Measurements from ENCODE around the gene GSK3A.

GSK3A gene

DNA sequence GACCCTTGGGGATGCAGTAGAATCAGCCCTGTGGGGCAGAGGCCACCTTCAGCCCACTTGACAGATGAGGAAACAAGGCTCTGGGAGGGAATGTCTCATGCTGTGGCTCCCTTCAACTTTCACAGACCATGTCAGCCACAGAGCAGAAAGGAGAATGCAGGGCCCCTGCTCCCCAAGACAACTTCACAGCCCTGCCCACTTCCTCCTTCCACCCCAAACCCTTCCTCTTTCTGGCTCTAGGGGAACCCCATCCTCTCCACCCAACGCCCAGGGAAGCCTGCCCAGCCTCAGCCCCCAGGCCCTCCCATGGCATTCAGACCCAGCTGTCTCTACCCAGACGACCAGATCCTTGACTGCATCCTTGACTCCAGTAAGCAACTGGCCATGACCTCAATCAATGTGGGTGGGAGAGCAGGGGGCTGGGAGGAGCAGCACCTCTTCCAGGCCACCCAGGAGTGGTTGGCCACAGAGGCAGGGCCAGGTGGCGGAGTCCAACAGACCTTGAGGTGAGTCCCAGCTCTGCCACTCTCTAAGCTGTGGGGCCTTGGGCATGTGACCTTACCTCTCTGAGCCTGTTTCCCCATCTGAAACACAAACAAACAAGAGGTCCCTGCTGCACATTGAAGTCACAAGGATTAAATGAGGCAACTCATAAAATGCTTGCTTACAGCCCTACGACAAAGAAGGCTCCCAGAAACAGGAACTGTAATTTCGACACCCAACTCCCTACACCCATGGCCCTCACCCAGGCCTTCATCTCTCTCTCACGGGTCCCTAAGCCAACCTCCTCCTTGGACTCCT, 40.7 kb downstream of the GSK3A start:
- no peak for DNase-seq (ENCODE audit: extremely low read depth in 1 of 2, low read depth in 1 of 2)

DNA sequence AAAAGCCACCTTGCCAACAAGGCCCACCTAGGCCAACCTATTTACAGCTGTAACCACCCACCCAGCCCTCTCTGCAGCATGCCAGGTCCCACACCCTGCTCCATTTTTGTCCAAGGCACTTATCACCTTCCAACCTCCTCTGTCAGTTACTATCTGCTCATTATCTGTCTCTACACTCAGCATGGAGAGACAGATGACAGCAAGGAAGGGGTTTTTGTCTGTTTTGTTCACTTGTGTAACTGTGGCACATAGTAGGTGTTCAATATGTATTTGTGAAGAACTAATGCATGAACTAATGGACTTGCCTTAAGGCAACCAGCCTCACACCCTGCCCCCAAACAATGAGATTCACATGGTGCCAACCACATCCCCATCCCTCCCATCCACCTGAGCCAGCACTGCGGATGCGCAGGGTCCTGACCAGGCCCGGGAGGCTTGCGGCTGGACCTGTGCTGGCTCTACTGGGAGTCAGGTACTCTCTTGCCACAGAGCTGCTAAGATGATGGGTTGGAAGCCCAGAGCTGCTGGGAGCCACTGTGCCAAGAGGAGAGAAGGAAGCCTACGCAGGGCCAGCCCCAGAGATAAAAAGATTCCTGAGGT, 42.2 kb downstream of the GSK3A start:
- no peak for DNase-seq (ENCODE audit: extremely low read depth in 1 of 2, low read depth in 1 of 2)

GRCh38 chr19:42199440-42200115, 42.8 kb downstream of the GSK3A start:
- DNase-seq (ENCODE audit: extremely low read depth in 1 of 2, low read depth in 1 of 2) = no peak

DNA sequence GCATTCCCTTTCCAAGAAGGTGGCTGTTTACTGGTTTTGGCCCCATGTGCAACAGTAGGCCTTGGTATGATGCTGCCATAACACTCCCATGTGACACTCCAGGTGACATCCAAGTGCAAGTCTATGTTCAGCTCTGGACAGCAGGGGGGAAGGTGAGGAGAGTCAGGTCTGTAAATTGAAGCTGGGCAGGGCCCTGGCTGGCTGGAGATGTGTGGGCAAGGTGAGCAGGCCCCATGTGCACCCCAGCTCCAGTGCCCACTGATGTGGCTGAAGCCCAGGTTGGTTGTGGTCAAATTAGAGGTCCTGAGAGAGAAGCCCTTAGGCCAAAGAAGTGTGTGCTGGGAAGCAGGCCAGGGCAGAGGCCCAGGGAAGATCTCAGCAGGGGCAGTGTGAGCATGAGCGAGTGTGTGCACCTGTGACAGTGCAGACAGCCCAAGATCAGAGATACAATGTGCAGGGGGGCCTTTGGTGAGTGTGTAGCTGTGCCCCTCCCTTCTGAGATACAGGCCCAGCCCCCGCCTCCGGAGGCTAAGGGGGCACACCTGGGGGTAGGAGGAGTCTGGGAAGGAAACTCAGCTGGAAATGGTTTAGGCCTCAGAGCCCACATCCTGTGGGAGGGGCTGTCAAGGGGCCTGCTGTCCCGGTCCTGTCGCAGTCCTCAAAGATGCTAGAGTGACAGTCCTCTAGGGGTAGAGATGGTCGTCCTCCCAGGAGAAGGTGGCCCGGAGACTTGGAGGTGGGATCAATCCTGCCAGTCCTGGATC, 43.5 kb downstream of the GSK3A start:
- DNase-seq (ENCODE audit: extremely low read depth in 1 of 2, low read depth in 1 of 2) = peak in 1 of 2 donors; percentile 53

DNA sequence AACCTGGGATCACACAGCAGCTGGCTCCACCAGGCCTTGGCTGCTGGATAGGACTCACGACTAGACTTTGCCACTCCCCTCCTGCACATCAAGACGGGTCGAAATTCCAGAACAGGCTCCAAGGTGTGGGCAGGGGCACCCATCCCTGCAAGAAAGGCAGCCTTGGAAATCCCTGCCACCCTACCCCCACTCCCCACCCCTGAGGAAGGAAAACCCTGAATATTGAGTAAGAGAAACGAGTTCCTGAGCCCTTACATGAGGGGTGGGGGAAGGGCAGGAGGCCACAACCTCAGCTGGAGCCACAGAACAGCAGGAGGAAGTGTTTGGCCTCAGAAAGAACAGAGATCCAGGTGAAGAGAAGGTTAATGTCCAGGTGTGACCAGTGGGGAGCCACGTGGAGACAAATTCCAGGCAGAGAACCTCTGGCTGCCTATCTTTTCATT, 45.0 kb downstream of the GSK3A start:
- DNase-seq (ENCODE audit: extremely low read depth in 1 of 2, low read depth in 1 of 2) = no peak

GRCh38 chr19:42196011-42197001, 46.1 kb downstream of the GSK3A start:
- no peak for DNase-seq (ENCODE audit: extremely low read depth in 1 of 2, low read depth in 1 of 2)

DNA sequence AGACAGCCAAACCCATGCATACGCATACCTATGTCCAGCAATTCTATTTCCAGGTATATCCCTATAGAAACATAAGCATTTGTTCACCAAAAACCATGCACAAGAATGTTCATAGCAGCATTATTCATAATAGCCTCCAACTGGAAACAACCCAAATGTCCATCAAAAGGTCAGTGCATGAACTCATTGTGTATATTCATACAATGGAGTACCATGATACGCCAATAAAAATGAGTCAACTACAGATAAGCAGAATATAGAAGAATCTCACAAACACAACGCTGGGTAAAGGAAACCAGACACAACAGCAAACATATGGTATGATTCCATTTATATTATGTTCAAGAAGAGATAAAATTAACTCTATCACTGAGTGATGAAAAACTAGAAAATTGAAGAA, 48.7 kb downstream of the GSK3A start:
- DNase-seq (ENCODE audit: extremely low read depth in 1 of 2, low read depth in 1 of 2) = no peak

- no peak for DNase-seq (ENCODE audit: extremely low read depth in 1 of 2, low read depth in 1 of 2)
Measured at GRCh38 chr19:42193294-42193693, 49.1 kb downstream of the GSK3A start.

- no peak for DNase-seq (ENCODE audit: extremely low read depth in 1 of 2, low read depth in 1 of 2)
Measured at GRCh38 chr19:42191855-42192254, 50.5 kb downstream of the GSK3A start.

- no peak for DNase-seq (ENCODE audit: extremely low read depth in 1 of 2, low read depth in 1 of 2)
Measured at GRCh38 chr19:42191330-42191729, 51.1 kb downstream of the GSK3A start.

GRCh38 chr19:42189133-42189532, 53.3 kb downstream of the GSK3A start:
- no peak for DNase-seq (ENCODE audit: extremely low read depth in 1 of 2, low read depth in 1 of 2)

GRCh38 chr19:42188665-42189064, 53.7 kb downstream of the GSK3A start:
- no peak for DNase-seq (ENCODE audit: extremely low read depth in 1 of 2, low read depth in 1 of 2)

DNA sequence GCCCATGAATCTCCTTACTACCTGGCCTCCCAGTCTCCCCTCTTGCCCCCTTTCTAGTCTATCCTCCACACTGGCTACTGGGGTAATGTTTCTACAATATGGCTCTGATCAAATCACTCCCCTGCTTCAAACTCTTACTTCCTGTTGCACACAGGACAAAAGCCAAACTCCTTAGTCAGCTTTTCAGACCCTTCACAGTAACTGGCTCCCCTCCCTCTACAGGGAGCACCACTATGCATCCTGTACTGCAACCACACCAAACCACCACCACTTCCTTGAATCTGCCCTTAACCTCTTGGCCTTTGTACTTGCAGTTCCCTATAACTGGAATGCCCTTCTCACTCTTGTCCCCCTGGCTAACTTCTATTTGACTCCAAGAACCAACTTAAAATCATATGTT, 57.1 kb downstream of the GSK3A start:
- no peak for DNase-seq (ENCODE audit: extremely low read depth in 1 of 2, low read depth in 1 of 2)

- DNase-seq (ENCODE audit: extremely low read depth in 1 of 2, low read depth in 1 of 2) = peak in 1 of 2 donors; percentile 58
Measured at GRCh38 chr19:42184401-42184861, 58.0 kb downstream of the GSK3A start.
